K562 (cell line): Measurements from ENCODE around the gene DDX60.

Experiments
- CTCF ChIP-seq, 3 experiments: IDR thresholded peaks in 2 of 3; conservative IDR thresholded peaks in 1 of 3; 2 replicates each; pipeline ENCODE4 v1.5.1; 2011 to 2012; ENCODE audit warnings: low read length in 3 of 3, mild to moderate bottlenecking in 3 of 3, control low read depth in 2 of 3, improper control_type of control experiment in 1 of 3, inconsistent platforms in 1 of 3, low read depth in 1 of 3, mixed read lengths in 1 of 3, moderate library complexity in 1 of 3; ENCODE audit not compliant: insufficient read depth in 2 of 3
- JUND ChIP-seq, 2 experiments: IDR thresholded peaks; 2 replicates in 1 of 2; 3 replicates in 1 of 2; pipeline ENCODE4 v1.6.1; 2011; ENCODE audit warnings: borderline replicate concordance in 2 of 2, low read depth in 2 of 2, low read length in 2 of 2, improper control_type of control experiment in 1 of 2, missing biosample characterization in 1 of 2, missing genetic modification characterization in 1 of 2, missing genetic modification reagents in 1 of 2
- NFIC ChIP-seq: fragments of 450-650 bp; IDR thresholded peaks from 2 replicates; pipeline ENCODE4 v1.6.1; 2017; ENCODE audit warnings: mild to moderate bottlenecking, inconsistent platforms
- NR1H2 ChIP-seq: sonication (generic); formaldehyde crosslinking; IDR thresholded peaks from 2 replicates; pipeline ENCODE4 v1.4.0; 2020; ENCODE audit warnings: mild to moderate bottlenecking, missing genetic modification reagents
- POLR2A ChIP-seq: fragments of 450-650 bp; conservative IDR thresholded peaks from 2 replicates; pipeline ENCODE4 v1.6.1; 2016
- POLR2AphosphoS5 ChIP-seq: IDR thresholded peaks from 2 replicates; pipeline ENCODE4 v1.6.1; 2011; ENCODE audit warnings: mild to moderate bottlenecking, low read depth, low read length, moderate library complexity; ENCODE audit not compliant: control insufficient read depth, insufficient read depth
- RBM25 ChIP-seq: fragments of 200-400 bp; formaldehyde crosslinking; IDR thresholded peaks from 2 replicates; pipeline ENCODE4 v1.6.1; 2018; ENCODE audit warnings: low read length, low read depth, moderate library complexity; ENCODE audit not compliant: severe bottlenecking
- SNRNP70 ChIP-seq: fragments of 200-400 bp; formaldehyde crosslinking; optimal IDR thresholded peaks from 2 replicates; pipeline ENCODE3; 2017; ENCODE audit warnings: low read depth, low read length
- THRA ChIP-seq: fragments of 450-650 bp; IDR thresholded peaks from 2 replicates; pipeline ENCODE4 v1.6.1; 2017; ENCODE audit warnings: mild to moderate bottlenecking, moderate library complexity
- ZNF354B ChIP-seq: fragments of 250-450 bp; sonication (Bioruptor Pico); IDR thresholded peaks from 2 replicates; pipeline ENCODE4 v1.4.0; 2020

GRCh38 chr4:168269896-168270295 is 48.7 kb downstream of the DDX60 start:
- TF ChIP-seq THRA (no peak), CTCF (IDR thresholded peaks at IDR 0.05 in 2 of 3, conservative IDR thresholded peaks at IDR 0.05 in 1 of 3; ENCODE audit: insufficient read depth in 2 of 3, low read depth in 1 of 3, low read length in 3 of 3) (no peak), RBM25 (no peak), JUND (IDR thresholded peaks at IDR 0.05; ENCODE audit: borderline replicate concordance, low read depth, low read length) (no peak), JUND (tag; IDR thresholded peaks at IDR 0.05; ENCODE audit: borderline replicate concordance, low read depth, low read length) (no peak), SNRNP70 (no peak), NFIC (no peak), POLR2A (no peak), ZNF354B (CRISPR knock-in tag) (no peak), NR1H2 (CRISPR knock-in tag) (no peak), POLR2AphosphoS5 (no peak)
